AG04449 (cell line): ENCODE results near the gene GMEB2.
"Not testable (repeated sequence)": the region's sequence is repeated elsewhere in the genome, so short reads cannot be mapped to it uniquely, and the experiment has no call there.

Source experiments
- CTCF ChIA-PET: fragments of 350-600 bp; formaldehyde crosslinking; extraction: SDS; loops from one replicate; lab custom pipeline; 2021; ENCODE audit warnings: antibody characterized with exemption; lab: Yijun Ruan, JAX
- POLR2A ChIA-PET: fragments of 400-600, 350-600 bp; formaldehyde crosslinking; extraction: SDS; loops from one replicate; lab custom pipeline; 2020; ENCODE audit warnings: antibody characterized with exemption, inconsistent platforms; lab: Yijun Ruan, JAX
- DNase-seq: peaks from one replicate; pipeline ENCODE4 v3.0.0-alpha.2; 2010; ENCODE audit warnings: low read depth, low spot score
- H3K4me3 ChIP-seq: 2 replicates; pipeline ENCODE4 v1.5.1; 2011; ENCODE audit warnings: low read depth, mild to moderate bottlenecking, control low read depth, low read length
- CTCF ChIP-seq: IDR thresholded peaks from one replicate; pipeline ENCODE4 v1.5.1; 2011; ENCODE audit warnings: mild to moderate bottlenecking, moderate library complexity, low read length, control low read depth, inconsistent platforms; ENCODE audit not compliant: insufficient read depth; ENCODE audit errors: missing control alignments

GMEB2 gene

GRCh38 chr20:63653041-63653973 lies 26.4 kb upstream of the GMEB2 start, which contains the start of gene STMN3:
STMN3 (minus strand) TSS chr20:63653424; CDS start chr20:63653345, 79 bp downstream.
- ChIA-PET POLR2A (no interaction called here), CTCF (interaction anchor here (1.0 kb wide), 1 partner anchor 321 kb away, joined by 3 read pairs; no protein-coding TSS in a partner anchor)
- DNase-seq: peak; percentile 9

GRCh38 chr20:63652192-63652980 lies 25.5 kb upstream of the GMEB2 start:
- ChIA-PET POLR2A (no interaction called here), CTCF (interaction anchor here (1.0 kb wide), 2 partner anchors 9 to 322 kb away, joined by 3 to 4 read pairs; no protein-coding TSS in a partner anchor)
- TF ChIP-seq CTCF: no peak
- DNase-seq: no peak
- peak overlapping the region; percentile 55 for H3K4me3 ChIP-seq

More at GRCh38 chr20:63653041-63653973, 26.4 kb upstream of the GMEB2 start, which contains the start of gene STMN3:
- TF ChIP-seq CTCF: no peak
- H3K4me3 ChIP-seq: peak within 1 kb of the TSS; percentile 55

- POLR2A ChIA-PET: no interaction called here
- CTCF ChIA-PET: interaction anchor here (1.0 kb wide), 1 partner anchor 8 kb away, joined by 4 read pairs; no protein-coding TSS in a partner anchor
- TF ChIP-seq CTCF: no peak
- no peak for DNase-seq
- peak overlapping the region; percentile 55; the same call in 1 of the 2 replicates for H3K4me3 ChIP-seq
Observed at GRCh38 chr20:63651942-63652191, 25.0 kb upstream of the GMEB2 start.

GRCh38 chr20:63650486-63650885 lies 23.6 kb upstream of the GMEB2 start:
- H3K4me3 ChIP-seq, CTCF ChIA-PET, POLR2A ChIA-PET, DNase-seq: not testable (repeated sequence)

DNA sequence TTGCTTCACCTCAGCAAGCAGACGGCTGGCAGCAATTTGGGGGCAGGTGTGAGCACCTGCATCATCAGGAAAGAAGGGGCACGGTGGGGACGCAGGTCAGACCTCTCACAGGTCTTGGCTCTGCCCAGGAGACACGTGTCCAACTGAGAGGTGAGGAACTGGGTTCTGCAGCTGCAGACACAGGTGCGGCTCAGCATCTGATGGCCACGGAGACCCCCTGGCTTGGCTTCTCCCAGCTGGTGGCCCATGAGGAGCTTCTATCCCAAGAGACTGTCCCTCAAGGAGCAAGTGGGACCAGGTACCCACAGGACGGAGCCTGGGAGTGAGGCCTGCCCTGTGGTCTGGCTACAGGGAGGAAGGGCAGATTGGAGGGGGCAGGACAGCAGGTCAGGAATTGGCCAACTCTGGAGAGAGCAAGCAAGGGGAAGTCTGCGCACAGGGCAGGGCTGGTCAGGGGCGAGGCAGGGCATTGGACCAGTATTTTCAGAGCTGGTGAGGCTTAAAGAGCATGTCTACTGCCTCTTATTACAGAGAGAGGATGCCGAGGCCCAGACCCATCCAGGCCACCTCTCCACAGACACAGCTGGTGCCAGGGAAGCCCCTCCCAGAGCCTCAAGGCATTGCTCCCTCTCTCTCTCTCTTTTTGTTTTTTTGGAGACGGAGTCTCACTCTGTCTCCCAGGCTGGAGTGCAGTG lies 22.1 kb upstream of the GMEB2 start:
- no peak for DNase-seq
- no peak overlapping the region for H3K4me3 ChIP-seq
- ChIA-PET POLR2A (no interaction called here), CTCF (no interaction called here)
- TF ChIP-seq CTCF: no peak

DNA sequence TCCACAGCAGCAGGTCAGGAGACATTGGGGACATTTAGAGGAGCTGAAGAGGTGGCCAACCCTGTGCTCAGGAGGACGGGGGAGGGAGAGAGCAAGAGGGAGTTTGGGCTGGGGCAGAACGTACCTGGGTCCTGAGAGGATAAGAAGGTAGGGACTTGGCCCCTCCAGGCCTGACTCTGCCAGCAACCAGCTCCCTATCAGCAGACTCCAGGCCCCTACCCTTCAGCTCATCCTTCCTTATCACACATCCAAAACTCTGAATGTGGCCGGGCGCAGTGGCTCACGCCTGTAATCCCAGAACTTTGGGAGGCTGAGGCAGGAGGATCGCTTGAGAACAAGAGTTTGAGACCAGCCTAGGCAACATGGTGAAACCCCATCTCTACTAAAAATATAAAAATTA lies 21.3 kb upstream of the GMEB2 start:
- no peak for DNase-seq
- TF ChIP-seq CTCF: no peak
- H3K4me3 ChIP-seq: no peak overlapping the region
- CTCF ChIA-PET: no interaction called here
- POLR2A ChIA-PET: no interaction called here
